Anterior cingulate cortex (tissue), 58 donors: ENCODE results near the gene ZNF700.
"Not testable (repeated sequence)": the region's sequence is repeated elsewhere in the genome, so short reads cannot be mapped to it uniquely, and the experiment has no call there.

ENCODE experiments used
- DNase-seq, 58 donors: peaks; one replicate each; lab custom pipeline; 2025; lab: John Stamatoyannopoulos, UW

Gene ZNF700

GRCh38 chr19:11986754-11987153 lies 61.8 kb downstream of the ZNF700 start:
- no peak for DNase-seq

- peak; percentile 23 to 96 (median 84) for DNase-seq
Observed at GRCh38 chr19:11987405-11988281, 62.7 kb downstream of the ZNF700 start.

GRCh38 chr19:11989112-11989456 lies 64.2 kb downstream of the ZNF700 start:
- DNase-seq = no peak

DNA sequence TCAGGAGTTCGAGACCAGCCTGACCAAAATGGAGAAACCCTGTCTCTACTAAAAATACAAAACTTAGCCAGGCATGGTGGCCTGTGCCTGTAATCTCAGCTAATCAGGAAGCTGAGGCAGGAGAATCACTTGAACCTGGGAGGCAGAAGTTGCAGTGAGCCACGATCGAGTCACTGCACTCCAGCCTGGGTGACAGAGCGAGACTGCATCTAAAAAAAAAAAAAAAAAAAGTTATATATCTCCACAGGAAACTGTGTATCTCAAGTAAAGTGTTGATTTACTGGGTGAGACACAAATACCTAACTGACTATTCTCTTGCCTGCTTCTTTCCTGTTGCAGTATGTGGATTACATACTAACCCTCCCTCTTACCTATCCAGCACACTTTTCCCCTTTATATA lies 67.0 kb downstream of the ZNF700 start:
- DNase-seq = not testable (repeated sequence)

- no peak for DNase-seq
Observed at GRCh38 chr19:11995174-11995573, 70.3 kb downstream of the ZNF700 start.
